Left lung (tissue), 10 donors: ENCODE data around the gene CDC45. TPM values are rescaled to one million over a fixed set of nuclear protein-coding genes. Genes with fewer than 3 reads are reported as not detected.
A peak's percentile ranks its signal among the peaks of the same experiment; 100 is the strongest.

ENCODE experiments used
- ATAC-seq: fragments of 200-7000 bp; cut with Tn5 transposase; one replicate; pipeline ENCODE4 v1.9.1; 2020; ENCODE audit warnings: moderate library complexity
- DNase-seq, 4 donors: peaks; one replicate each; pipeline ENCODE4 v3.0.0-alpha.2; 2013 to 2020
- H3K27ac ChIP-seq, 2 donors: fragments of 200-600 bp; sonication (generic) in 1 of 2; one replicate each; pipeline versions ENCODE4 v1.5.0 to v1.8.0; 2020 to 2021
- H3K27me3 ChIP-seq, 2 donors: fragments of 200-600 bp; sonication (generic) in 1 of 2; one replicate each; pipeline versions ENCODE4 v1.5.0 to v1.8.0; 2020 to 2021
- H3K36me3 ChIP-seq, 2 donors: fragments of 200-600 bp; sonication (generic) in 1 of 2; one replicate each; pipeline versions ENCODE4 v1.5.0 to v1.8.0; 2020 to 2021
- H3K4me1 ChIP-seq, 2 donors: fragments of 200-600 bp; one replicate each; pipeline ENCODE4 v1.8.0; 2021
- H3K4me3 ChIP-seq, 2 donors: fragments of 200-600 bp; sonication (generic) in 1 of 2; one replicate each; pipeline versions ENCODE4 v1.5.0 to v1.8.0; 2020 to 2021; ENCODE audit warnings: mild to moderate bottlenecking in 1 of 2
- H3K9me3 ChIP-seq, 2 donors: fragments of 200-600 bp; sonication (generic) in 1 of 2; one replicate each; pipeline versions ENCODE4 v1.5.0 to v1.8.0; 2020 to 2021
- intact Hi-C, 2 donors: fragments of 100-400 bp; cut with DNase I; formaldehyde crosslinking; loops; one replicate each; pipeline versions ENCODE4 v1.11.2 to v1.14.2; 2022
- polyA plus RNA-seq, 6 donors: library from polyadenylated mRNA; unstranded; fragments of 120-200 nt; gene quantifications; one replicate each; pipeline ENCODE4 v1.2.1, GENCODE V29; 2013; ENCODE audit not compliant: insufficient read length in 6 of 6
- total RNA-seq, 2 donors: library from RNA; stranded (reverse); fragmentation: NEBNext Ultra II Directional; extraction: Animal tissue kit (Norgen Biotek cat#: 25700); gene quantifications; one replicate each; pipeline ENCODE4 v1.2.1, GENCODE V29; 2021
- TF ChIP-seq, protein P1 (sequence below), 2 donors: fragments of 200-600 bp; sonication (generic) in 1 of 2; IDR thresholded peaks; one replicate each; pipeline versions ENCODE4 v1.5.0 to v1.8.0; 2021; ENCODE audit warnings: antibody characterized with exemption in 2 of 2
- donor health status: DM: no; HTN: yes; CAD: no.
- donor health status: DM: no; HTN: no; CAD: no.

The CDC45 gene
- total and polyA plus RNA-seq, 8 donors = 6.5 to 23.2 (median 16.2) TPM

DNA sequence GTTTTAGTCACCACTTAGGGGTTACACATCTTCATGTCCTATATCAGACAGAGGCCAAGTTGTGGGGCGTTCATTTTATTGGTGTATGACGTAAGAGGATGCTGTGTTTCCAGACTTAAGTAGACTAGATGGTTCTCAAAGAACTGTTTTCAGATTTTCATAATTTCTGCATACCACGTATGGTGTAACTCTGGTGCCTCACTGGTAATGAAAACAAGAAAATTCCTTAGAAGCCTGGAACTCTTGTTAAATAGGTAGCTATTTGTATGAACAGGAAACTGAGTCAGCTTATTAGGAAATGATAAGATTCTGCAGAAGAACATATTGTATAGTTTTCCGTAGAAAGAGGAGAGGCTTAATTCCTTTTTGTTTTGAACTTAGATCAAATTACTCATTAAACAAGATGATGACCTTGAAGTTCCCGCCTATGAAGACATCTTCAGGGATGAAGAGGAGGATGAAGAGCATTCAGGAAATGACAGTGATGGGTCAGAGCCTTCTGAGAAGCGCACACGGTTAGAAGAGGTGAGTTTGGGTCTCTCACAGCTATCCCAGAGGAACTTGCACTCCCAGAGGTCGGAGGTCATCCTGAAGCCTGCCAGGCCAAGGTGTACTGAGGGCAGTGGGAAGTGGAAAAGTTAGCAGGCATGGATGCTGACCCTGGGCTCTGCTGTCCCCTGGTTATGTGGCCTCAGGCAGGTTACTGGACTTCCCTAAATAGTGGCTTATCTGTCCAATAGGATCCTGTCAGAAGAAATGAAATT, 3.9 kb downstream of the CDC45 start:
- H3K36me3 ChIP-seq = peaks cover 0 to 4% of the 10 kb centered on the region in 2 donors
- H3K9me3 ChIP-seq = no peaks in the 10 kb centered on the region
- intact Hi-C loops = no loop called here
- H3K4me1 ChIP-seq = peaks cover 4 to 9% of the 10 kb centered on the region in 2 donors
- ATAC-seq (no peak), DNase-seq (no peak)
- no peaks in the 10 kb centered on the region for H3K27me3 ChIP-seq
- TF ChIP-seq, protein P1, sequence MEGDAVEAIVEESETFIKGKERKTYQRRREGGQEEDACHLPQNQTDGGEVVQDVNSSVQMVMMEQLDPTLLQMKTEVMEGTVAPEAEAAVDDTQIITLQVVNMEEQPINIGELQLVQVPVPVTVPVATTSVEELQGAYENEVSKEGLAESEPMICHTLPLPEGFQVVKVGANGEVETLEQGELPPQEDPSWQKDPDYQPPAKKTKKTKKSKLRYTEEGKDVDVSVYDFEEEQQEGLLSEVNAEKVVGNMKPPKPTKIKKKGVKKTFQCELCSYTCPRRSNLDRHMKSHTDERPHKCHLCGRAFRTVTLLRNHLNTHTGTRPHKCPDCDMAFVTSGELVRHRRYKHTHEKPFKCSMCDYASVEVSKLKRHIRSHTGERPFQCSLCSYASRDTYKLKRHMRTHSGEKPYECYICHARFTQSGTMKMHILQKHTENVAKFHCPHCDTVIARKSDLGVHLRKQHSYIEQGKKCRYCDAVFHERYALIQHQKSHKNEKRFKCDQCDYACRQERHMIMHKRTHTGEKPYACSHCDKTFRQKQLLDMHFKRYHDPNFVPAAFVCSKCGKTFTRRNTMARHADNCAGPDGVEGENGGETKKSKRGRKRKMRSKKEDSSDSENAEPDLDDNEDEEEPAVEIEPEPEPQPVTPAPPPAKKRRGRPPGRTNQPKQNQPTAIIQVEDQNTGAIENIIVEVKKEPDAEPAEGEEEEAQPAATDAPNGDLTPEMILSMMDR (IDR thresholded peaks at IDR 0.05) = no peak
- no peak overlapping the region for H3K4me3 ChIP-seq
- no peak overlapping the region for H3K27ac ChIP-seq

DNA sequence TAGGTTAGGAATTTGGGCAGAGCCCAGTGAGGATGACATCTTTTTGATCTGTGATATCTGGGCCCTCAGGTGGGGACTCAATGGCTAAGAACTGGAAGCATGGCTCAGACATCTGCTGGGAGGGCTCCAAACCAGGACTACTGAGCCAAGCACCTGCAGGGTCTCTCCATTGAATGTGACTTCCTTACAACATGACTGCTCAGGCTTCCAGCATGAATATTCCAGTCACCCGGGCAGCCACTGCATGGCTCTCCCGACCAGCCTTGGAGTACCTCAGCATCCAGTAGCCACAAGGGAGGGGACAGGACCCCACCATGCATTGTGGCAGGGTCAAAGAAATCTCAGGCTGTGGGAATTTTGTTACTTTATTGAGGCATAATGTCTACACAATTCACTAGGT, 8.6 kb downstream of the CDC45 start:
- intact Hi-C loops = no loop called here

DNA sequence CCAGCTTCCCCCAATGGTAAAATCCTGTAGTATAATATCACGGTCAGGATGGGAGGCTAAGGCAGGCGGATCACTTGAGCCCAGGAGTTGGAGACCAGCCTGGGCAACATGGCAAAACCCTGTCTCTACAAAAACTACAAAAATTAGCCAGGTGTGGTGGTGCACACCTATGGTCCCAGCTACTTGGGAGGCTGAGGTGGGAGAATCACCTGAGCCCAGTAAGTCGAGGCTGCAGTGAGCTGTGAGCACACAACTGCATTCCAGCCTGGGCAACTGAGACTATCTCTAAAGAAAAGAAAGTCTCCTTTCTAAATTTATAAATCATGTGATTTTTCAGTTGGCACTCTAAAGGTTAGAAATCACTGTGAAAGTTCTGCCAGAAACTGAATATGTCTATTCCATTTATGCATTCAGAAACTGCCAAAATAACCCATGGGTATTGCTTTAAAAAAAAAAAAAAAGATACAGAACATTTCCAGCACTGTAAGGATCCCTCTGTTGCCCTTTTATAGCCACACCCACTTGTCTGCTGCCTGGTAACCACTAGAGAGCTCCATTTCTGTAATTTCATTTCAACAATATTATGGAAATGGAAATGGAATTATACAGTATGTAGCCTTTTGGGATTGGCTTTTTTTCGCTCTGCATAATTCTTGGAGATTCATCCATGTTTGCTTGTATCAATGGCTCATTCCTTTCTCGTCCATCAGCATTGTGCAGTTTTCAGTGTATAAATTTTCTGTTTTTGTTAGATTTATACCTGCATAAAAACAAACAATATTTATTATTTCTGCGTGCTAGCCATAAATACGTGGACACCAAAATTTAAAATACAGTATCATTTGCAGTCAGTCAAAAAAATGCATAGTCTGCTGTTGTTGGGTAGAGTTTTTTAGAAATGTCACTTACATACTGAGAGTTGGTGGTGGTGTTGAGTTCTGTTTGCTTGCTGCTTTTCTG, 9.4 kb downstream of the CDC45 start:
- Histone ChIP-seq H3K27me3 (no peaks in the 10 kb centered on the region), H3K4me1 (no peaks in the 10 kb centered on the region), H3K4me3 (no peak overlapping the region), H3K36me3 (peaks cover 0 to 9% of the 10 kb centered on the region in 2 donors), H3K9me3 (no peaks in the 10 kb centered on the region), H3K27ac (no peak overlapping the region)
- intact Hi-C loops = no loop called here
- peak; percentile 67 for ATAC-seq
- TF ChIP-seq, protein P1 (IDR thresholded peaks at IDR 0.05) = no peak
- DNase-seq = peak in 1 of 4 donors; percentile 23

More for the DNA sequence above, 8.6 kb downstream of the CDC45 start:
- no peaks in the 10 kb centered on the region for H3K9me3 ChIP-seq
- H3K36me3 ChIP-seq = peaks cover 0 to 4% of the 10 kb centered on the region in 2 donors
- no peak overlapping the region for H3K4me3 ChIP-seq
- DNase-seq (no peak), ATAC-seq (no peak)
- no peak overlapping the region for H3K27ac ChIP-seq
- H3K27me3 ChIP-seq = no peaks in the 10 kb centered on the region
- no peaks in the 10 kb centered on the region for H3K4me1 ChIP-seq
- TF ChIP-seq, protein P1 (IDR thresholded peaks at IDR 0.05) = no peak

DNA sequence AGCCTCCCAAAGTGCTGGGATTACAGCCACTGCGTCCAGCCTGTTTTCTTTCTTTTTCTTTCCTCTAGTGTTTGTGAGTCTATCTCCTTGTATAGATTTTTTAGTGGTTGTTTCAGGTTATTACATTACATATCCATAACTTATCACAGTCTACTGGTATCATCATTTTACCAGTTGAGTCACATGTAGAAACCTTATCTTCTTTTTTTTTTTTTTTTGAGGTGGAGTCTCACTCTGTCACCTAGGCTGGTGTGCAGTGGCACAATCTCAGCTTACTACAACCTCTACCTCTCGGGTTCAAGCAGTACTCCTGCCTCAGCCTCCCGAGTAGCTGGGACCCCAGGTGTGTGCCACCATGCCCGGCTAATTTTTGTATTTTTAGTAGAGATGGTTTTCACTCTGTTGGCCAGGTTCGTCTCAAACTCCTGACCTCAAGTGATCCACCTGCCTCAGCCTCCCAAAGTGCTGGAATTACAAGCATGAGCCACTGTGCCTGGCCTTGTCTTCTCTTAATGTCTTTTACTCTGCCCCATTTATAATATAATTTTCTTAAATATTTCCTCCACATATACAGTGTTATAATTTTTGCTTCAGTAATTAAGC, 11.0 kb downstream of the CDC45 start:
- no peaks in the 10 kb centered on the region for H3K27me3 ChIP-seq
- H3K27ac ChIP-seq = no peak overlapping the region
- TF ChIP-seq, protein P1 (IDR thresholded peaks at IDR 0.05) = no peak
- H3K9me3 ChIP-seq = no peaks in the 10 kb centered on the region
- H3K4me1 ChIP-seq = no peaks in the 10 kb centered on the region
- intact Hi-C loops = loop anchor here (10.0 kb wide), 2 partner anchors 134 to 144 kb away; no protein-coding TSS in a partner anchor
- H3K4me3 ChIP-seq = no peak overlapping the region
- no peak for DNase-seq
- ATAC-seq = no peak
- H3K36me3 ChIP-seq = peaks cover 0 to 12% of the 10 kb centered on the region in 2 donors
